Measurements from ENCODE around the gene ACTR3C. TPM values are rescaled to one million over a fixed set of nuclear protein-coding genes. Genes with fewer than 3 reads are reported as not detected.

ACTR3C gene
- total RNA-seq, result 7.9 and 11.7 TPM in 2 replicates

DNA sequence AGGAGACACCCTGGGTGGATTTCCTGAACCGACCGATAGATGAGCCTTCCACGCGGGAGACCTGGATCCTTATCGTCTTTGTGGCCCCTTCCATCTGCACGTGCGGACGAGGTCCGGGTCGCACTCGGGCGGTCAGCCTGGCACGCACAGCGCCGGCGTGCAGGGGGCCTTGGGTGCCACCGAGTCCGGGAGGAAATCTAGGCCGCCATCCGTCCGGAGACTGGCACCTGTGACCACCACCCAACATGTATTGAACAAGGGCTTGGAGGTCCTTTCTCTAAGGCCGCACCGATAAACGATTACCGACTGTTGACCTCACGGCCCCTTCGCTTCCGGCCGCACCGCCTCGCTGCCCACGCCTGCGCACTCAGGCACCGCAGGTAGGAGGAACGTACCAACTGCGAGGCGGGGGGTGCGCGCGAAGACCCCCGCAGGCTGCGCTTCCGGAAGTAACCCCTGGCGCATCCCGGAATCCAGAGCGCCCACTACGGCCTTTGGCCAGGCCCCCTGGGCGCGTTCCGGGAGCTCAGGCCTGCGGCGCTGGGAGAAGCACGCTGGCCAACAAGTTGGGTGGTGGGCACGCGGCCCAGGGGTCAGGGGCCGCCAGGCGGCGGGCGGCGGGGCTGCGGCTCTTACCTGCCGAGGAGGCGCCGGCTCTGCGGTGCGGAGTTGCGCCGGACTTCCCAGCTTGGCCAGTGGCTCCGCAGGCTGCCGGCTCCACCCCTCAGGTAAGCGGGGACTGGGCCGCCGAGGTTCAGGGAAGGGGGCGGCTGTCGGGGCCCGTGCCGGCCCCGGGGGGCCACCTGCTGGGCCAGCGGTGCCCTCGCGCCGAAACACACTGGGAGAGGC, at the start of gene ACTR3C, which contains the start of gene LRRC61:
ACTR3C (minus strand) TSS at position 713 of the 849 bp plus-strand sequence. CDS start 28,249 bp downstream, outside the sequence.
LRRC61 (plus strand) TSS at position 523 of the 849 bp plus-strand sequence. CDS start 13,507 bp downstream, outside the sequence.
- Mint-ChIP-seq H3K4me1 (peaks cover 49% of the 10 kb centered on the region), H3K4me3 (peak within 1 kb of the TSS; percentile 99), H3K9me3 (no peaks in the 10 kb centered on the region), H3K27me3 (no peaks in the 10 kb centered on the region), H3K36me3 (ENCODE audit: low read depth) (peaks cover 47% of the 10 kb centered on the region), H3K27ac (peak within 1 kb of the TSS; percentile 100)
- intact Hi-C loops (cut with micrococcal nuclease), result loop anchor here (1.0 to 10.0 kb wide), 5 partner anchors 36 to 828 kb away; partner anchors contain the start of genes REPIN1, ZNF746 and ZNF775
- peak; percentile 91 for DNase-seq

DNA sequence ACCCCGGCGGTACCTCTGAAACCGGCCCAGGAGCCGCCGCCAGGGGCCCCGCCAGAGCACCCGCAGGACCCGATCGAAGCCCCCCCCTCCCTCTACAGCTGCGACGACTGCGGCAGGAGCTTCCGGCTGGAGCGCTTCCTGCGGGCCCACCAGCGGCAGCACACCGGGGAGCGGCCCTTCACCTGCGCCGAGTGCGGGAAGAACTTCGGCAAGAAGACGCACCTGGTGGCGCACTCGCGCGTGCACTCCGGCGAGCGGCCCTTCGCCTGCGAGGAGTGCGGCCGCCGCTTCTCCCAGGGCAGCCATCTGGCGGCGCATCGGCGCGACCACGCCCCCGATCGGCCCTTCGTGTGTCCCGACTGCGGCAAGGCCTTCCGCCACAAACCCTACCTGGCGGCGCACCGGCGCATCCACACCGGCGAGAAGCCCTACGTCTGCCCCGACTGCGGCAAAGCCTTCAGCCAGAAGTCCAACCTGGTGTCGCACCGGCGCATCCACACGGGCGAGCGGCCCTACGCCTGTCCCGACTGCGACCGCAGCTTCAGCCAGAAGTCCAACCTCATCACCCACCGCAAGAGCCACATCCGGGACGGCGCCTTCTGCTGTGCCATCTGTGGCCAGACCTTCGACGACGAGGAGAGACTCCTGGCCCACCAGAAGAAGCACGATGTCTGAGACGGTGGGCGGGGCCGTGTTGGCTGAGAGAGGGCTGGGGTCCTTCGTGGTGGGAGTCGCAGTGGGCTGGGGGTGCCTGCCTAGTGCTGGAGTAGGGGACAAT, 49.1 kb upstream of the ACTR3C start:
- peaks cover 50% of the 10 kb centered on the region for H3K4me1 Mint-ChIP-seq
- H3K4me3 Mint-ChIP-seq, result no peak overlapping the region
- intact Hi-C loops (cut with micrococcal nuclease), result loop anchor here (10.0 kb wide), 1 partner anchor 712 kb away; the partner anchor contains the start of genes AGAP3, FASTK and TMUB1
- H3K27ac Mint-ChIP-seq, result no peak overlapping the region
- no peak for DNase-seq
- H3K27me3 Mint-ChIP-seq, result no peaks in the 10 kb centered on the region
- H3K9me3 Mint-ChIP-seq, result no peaks in the 10 kb centered on the region
- H3K36me3 Mint-ChIP-seq (ENCODE audit: low read depth), result peaks cover 30% of the 10 kb centered on the region

DNA sequence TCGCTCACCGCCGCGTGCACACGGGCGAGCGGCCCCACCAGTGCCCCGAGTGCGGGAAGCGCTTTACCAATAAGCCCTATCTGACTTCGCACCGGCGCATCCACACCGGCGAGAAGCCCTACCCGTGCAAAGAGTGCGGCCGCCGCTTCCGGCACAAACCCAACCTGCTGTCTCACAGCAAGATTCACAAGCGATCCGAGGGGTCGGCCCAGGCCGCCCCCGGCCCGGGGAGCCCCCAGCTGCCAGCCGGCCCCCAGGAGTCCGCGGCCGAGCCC, 48.6 kb upstream of the ACTR3C start:
- H3K4me3 Mint-ChIP-seq, result no peak overlapping the region
- no peak overlapping the region for H3K27ac Mint-ChIP-seq
- H3K36me3 Mint-ChIP-seq (ENCODE audit: low read depth), result peaks cover 30% of the 10 kb centered on the region
- intact Hi-C loops (cut with micrococcal nuclease), result loop anchor here (10.0 kb wide), 1 partner anchor 713 kb away; the partner anchor contains the start of genes AGAP3, FASTK and TMUB1
- no peaks in the 10 kb centered on the region for H3K27me3 Mint-ChIP-seq
- DNase-seq, result no peak
- no peaks in the 10 kb centered on the region for H3K9me3 Mint-ChIP-seq
- peaks cover 47% of the 10 kb centered on the region for H3K4me1 Mint-ChIP-seq

DNA sequence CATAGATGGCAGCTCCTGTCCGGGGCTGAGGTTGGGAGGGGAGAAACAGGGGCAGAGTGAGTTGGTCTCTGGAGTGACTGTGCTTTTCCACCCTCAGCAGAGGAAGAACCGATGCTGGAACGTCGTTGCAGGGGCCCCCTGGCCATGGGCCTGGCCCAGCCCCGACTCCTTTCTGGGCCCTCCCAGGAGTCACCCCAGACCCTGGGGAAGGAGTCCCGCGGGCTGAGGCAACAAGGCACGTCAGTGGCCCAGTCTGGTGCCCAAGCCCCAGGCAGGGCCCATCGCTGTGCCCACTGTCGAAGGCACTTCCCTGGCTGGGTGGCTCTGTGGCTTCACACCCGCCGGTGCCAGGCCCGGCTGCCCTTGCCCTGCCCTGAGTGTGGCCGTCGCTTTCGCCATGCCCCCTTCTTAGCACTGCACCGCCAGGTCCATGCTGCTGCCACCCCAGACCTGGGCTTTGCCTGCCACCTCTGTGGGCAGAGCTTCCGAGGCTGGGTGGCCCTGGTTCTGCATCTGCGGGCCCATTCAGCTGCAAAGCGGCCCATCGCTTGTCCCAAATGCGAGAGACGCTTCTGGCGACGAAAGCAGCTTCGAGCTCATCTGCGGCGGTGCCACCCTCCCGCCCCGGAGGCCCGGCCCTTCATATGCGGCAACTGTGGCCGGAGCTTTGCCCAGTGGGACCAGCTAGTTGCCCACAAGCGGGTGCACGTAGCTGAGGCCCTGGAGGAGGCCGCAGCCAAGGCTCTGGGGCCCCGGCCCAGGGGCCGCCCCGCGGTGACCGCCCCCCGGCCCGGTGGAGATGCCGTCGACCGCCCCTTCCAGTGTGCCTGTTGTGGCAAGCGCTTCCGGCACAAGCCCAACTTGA, 48.0 kb upstream of the ACTR3C start:
- Mint-ChIP-seq H3K4me3 (no peak overlapping the region), H3K4me1 (peaks cover 43% of the 10 kb centered on the region), H3K27me3 (no peaks in the 10 kb centered on the region), H3K36me3 (ENCODE audit: low read depth) (peaks cover 30% of the 10 kb centered on the region), H3K27ac (no peak overlapping the region), H3K9me3 (no peaks in the 10 kb centered on the region)
- intact Hi-C loops (cut with micrococcal nuclease), result loop anchor here (10.0 kb wide), 1 partner anchor 713 kb away; the partner anchor contains the start of genes AGAP3, FASTK and TMUB1
- no peak for DNase-seq

DNA sequence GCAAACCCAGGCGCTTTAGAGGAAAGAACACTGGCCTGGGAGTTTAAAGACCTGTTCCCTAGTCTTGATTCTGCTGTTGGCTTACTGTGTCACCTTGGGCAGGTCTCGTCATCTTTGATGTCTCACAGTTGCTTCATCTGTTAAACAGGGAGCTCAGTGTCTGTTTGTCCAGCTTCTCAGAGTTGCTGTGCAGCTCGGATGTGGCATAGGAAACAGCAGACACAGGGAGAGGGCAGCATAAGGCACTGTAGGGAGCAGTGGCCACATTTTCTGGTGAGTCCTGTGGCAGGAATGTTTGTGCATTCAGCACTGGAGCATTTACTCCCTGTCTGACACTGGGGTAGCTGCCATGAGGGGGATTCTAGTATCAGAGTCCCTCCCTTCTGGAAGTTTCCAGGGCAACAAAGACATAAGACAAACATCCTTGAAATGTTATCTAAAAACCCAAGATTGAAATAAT, 47.3 kb upstream of the ACTR3C start:
- peaks cover 30% of the 10 kb centered on the region for H3K36me3 Mint-ChIP-seq (ENCODE audit: low read depth)
- peaks cover 40% of the 10 kb centered on the region for H3K4me1 Mint-ChIP-seq
- intact Hi-C loops (cut with micrococcal nuclease), result loop anchor here (10.0 kb wide), 1 partner anchor 714 kb away; the partner anchor contains the start of genes AGAP3, FASTK and TMUB1
- no peaks in the 10 kb centered on the region for H3K27me3 Mint-ChIP-seq
- no peak for DNase-seq
- H3K4me3 Mint-ChIP-seq, result peak overlapping the region; percentile 98
- peak overlapping the region; percentile 37 for H3K27ac Mint-ChIP-seq
- H3K9me3 Mint-ChIP-seq, result no peaks in the 10 kb centered on the region

DNA sequence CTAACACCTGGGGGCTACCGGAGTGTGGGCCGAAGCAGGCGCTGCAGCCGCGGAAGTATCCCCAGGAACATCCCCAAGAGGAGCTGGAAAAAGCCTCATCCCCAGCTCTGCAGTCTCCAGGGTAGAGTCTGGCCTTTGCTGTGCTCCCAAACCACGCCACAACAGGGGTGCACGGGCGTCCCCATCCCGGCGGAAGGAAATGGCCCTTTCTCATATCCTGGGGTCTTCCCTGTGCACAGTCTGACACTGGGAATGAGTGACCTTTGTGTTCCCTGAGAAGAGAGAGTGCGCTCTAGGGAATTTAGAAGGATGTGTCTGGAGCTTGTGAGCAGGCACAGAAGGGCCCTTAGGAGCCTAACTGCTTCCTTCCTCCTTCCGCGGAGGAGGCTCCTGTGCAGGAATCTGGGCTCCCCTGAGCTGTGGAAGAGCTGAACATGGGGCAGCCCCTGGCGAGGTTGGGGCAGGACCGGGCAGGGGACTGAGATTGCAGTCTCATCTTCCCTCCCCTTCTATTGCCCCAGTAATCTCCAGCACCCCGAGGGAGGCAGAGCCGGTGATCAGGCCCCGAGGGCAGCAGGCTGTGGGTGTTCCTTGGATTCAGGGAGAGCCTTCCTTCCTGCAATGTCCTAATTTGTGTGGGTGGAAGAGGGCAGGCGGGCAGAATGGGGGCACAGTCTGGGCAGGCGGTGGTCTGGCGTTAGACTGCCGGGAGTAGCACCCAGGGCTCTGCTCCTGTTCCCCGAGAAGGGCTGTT, 46.6 kb upstream of the ACTR3C start:
- intact Hi-C loops (cut with micrococcal nuclease), result loop anchor here (1.0 to 10.0 kb wide), 3 partner anchors 8 to 715 kb away; partner anchors contain the start of genes AGAP3, ATP6V0E2, FASTK and TMUB1

DNA sequence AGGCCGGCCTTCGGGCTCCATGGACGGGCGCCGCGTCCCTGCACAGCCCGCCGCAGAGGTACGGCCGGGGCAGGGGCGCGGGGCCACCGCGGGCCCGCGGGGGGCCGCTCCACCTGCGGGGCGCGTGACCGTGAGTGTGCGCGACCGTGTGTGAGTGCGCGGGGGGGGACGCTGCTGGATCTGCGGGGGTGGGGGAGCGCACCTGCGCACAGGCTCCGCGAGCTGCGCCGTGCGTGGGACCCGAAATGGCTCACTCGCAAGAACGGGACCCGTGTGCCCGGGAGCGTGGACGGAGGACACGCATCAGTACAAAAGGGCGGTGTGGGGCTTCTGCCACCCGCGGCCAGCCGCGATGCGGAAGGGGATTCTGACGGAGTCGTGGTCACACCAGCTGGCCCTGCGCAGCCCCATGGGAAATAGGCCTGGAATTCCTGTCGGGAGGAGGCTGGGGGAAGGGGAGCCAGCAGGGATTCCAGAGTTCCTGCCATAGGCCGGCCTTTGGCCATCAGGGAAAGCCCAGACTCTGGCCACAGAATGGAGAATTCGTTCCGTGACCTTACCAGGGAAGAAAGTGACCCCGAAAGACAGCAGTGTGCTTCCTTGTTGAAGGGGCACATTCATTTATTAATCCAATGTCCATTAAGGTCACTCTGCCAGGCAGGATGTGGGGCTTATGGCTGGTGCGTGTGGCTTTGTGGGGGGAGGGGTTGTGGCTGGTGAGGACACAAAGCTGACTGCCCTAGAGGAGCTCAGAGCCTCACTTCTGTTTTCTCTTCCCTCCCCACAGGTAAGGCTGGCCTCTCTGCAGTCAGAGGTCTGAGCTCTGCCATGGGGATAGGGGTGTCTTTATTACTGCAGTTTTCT, 45.8 kb upstream of the ACTR3C start:
- DNase-seq, result peak; percentile 84
- Mint-ChIP-seq H3K36me3 (ENCODE audit: low read depth) (peaks cover 23% of the 10 kb centered on the region), H3K27me3 (no peaks in the 10 kb centered on the region), H3K4me3 (peak overlapping the region; percentile 98), H3K27ac (peak overlapping the region; percentile 97), H3K4me1 (peaks cover 38% of the 10 kb centered on the region), H3K9me3 (no peaks in the 10 kb centered on the region)
- intact Hi-C loops (cut with micrococcal nuclease), result loop anchor here (1.0 to 5.0 kb wide), 5 partner anchors 9 to 497 kb away; partner anchors contain the start of genes ACTR3C, ATP6V0E2 and LRRC61

More for the DNA sequence above, 46.6 kb upstream of the ACTR3C start:
- Mint-ChIP-seq H3K27ac (peak overlapping the region; percentile 97), H3K4me3 (peak overlapping the region; percentile 98), H3K4me1 (peaks cover 37% of the 10 kb centered on the region), H3K9me3 (no peaks in the 10 kb centered on the region), H3K36me3 (ENCODE audit: low read depth) (peaks cover 29% of the 10 kb centered on the region), H3K27me3 (no peaks in the 10 kb centered on the region)
- no peak for DNase-seq

DNA sequence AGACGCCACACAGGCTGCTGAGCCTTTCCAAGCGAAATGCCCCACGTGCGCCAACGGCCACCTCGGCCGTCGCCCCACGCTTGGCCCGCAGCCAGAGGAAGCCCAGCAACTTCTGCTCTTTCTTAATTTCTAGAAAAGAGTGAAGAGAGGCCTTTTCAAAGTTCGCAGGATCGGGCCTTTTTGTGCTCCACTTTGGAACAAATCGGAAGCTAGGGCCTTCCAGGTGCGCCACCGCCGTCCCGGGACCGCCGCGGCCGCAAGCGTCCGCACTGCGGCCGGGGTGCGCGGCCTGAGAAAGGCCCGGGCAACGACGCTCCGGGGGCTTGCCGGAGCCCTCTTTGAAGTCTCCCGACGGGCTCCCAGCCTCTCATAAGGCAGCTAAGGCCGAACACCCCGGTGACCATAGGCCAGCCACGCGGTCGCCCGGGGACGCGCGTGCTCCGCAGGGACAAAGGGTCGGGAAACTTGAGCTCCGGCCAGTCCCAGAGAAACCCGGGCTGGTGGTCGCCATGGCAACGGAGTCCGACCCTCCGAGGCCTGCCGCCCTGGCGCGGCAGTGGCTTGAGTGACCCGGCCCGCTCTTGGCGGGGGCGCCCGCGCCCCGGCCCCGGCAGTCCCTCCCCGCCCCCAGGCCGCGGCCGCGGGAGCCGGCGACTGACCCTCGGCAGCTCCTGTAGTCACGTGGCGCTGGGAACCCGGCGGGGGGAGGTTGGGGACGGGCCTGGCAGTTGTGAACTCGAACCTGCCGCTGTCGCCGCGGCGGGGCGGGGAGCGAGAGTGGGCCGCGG, 44.9 kb upstream of the ACTR3C start, which contains the start of gene REPIN1:
REPIN1 (plus strand) TSS at position 727 of the 788 bp plus-strand sequence. CDS start 890 bp downstream, outside the sequence.
- Mint-ChIP-seq H3K36me3 (ENCODE audit: low read depth) (peaks cover 16% of the 10 kb centered on the region), H3K4me3 (peak within 1 kb of the TSS; percentile 98), H3K27me3 (no peaks in the 10 kb centered on the region), H3K9me3 (no peaks in the 10 kb centered on the region), H3K4me1 (peaks cover 40% of the 10 kb centered on the region), H3K27ac (peak within 1 kb of the TSS; percentile 97)
- peak; percentile 94 for DNase-seq
- intact Hi-C loops (cut with micrococcal nuclease), result loop anchor here (1.0 to 5.0 kb wide), 4 partner anchors 11 to 496 kb away; partner anchors contain the start of genes ACTR3C, ATP6V0E2 and LRRC61

DNA sequence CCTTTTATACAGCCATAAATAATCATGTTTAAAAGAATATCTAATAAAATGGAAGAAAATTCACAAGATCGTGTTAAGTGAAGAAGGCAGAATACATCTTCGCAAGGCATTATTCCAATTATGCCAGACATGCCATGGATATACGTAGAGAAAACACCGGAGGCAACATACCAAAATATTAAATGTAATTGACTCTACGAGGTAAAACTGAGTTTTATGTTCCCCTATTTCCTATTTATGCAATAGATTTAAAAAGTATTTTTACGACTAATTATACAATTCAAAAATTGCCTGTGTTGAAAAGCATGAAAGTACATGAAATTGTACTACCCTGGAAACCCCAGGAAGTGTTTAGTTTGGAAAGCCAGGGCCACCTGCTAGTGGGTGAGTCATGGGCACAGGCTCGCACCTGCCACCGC, 44.3 kb upstream of the ACTR3C start:
- peak overlapping the region; percentile 98 for H3K4me3 Mint-ChIP-seq
- H3K9me3 Mint-ChIP-seq, result no peaks in the 10 kb centered on the region
- intact Hi-C loops (cut with micrococcal nuclease), result loop anchor here (1.0 to 5.0 kb wide), 4 partner anchors 10 to 495 kb away; partner anchors contain the start of genes ACTR3C, ATP6V0E2 and LRRC61
- H3K27me3 Mint-ChIP-seq, result no peaks in the 10 kb centered on the region
- H3K27ac Mint-ChIP-seq, result peak overlapping the region; percentile 94
- H3K36me3 Mint-ChIP-seq (ENCODE audit: low read depth), result peaks cover 12% of the 10 kb centered on the region
- peaks cover 38% of the 10 kb centered on the region for H3K4me1 Mint-ChIP-seq
- no peak for DNase-seq

DNA sequence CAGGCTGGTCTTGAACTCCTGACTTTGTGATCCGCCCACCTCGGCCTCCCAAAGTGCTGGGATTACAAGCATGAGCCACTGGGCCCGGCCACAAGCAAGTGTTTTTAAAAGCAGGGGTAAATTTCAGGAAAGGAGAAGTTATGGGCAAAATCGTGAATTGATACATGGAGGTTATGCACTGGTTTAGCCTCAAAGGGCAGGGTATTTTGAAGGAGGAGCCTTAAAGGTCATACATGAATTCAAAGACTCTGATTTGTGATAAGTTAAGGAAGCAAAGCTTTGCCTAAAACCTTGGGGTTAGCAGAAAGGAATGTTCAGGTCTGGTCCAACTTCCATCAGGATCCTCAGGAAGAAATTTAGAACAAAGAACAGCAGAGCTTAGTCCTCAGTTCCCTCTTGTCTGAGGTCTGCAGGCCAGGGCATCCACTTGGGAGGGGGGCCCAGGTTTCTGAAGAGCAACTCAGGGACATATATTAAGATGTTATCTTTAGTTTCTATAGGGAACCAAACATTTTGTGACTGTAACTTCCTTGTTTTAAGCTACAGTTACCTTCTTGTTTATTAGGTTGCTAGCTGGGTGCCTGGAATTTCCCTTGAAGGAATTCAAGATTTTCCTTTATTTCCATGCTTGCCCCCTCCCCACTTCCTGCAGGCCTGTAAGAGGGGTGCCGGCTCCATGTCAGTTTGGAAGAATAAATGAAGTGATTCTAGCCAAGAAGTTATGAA, 42.5 kb upstream of the ACTR3C start:
- Mint-ChIP-seq H3K36me3 (ENCODE audit: low read depth) (peaks cover 6% of the 10 kb centered on the region), H3K4me1 (peaks cover 37% of the 10 kb centered on the region), H3K9me3 (no peaks in the 10 kb centered on the region), H3K27me3 (no peaks in the 10 kb centered on the region), H3K27ac (peak overlapping the region; percentile 8), H3K4me3 (no peak overlapping the region)
- intact Hi-C loops (cut with micrococcal nuclease), result loop anchor here (5.0 kb wide), 1 partner anchor 494 kb away; the partner anchor contains the start of gene ATP6V0E2
- no peak for DNase-seq
